ENCODE measurements around the gene RNF4.
"Not testable (repeated sequence)": the region's sequence is repeated elsewhere in the genome, so short reads cannot be mapped to it uniquely, and the experiment has no call there.

RNF4 gene

DNA sequence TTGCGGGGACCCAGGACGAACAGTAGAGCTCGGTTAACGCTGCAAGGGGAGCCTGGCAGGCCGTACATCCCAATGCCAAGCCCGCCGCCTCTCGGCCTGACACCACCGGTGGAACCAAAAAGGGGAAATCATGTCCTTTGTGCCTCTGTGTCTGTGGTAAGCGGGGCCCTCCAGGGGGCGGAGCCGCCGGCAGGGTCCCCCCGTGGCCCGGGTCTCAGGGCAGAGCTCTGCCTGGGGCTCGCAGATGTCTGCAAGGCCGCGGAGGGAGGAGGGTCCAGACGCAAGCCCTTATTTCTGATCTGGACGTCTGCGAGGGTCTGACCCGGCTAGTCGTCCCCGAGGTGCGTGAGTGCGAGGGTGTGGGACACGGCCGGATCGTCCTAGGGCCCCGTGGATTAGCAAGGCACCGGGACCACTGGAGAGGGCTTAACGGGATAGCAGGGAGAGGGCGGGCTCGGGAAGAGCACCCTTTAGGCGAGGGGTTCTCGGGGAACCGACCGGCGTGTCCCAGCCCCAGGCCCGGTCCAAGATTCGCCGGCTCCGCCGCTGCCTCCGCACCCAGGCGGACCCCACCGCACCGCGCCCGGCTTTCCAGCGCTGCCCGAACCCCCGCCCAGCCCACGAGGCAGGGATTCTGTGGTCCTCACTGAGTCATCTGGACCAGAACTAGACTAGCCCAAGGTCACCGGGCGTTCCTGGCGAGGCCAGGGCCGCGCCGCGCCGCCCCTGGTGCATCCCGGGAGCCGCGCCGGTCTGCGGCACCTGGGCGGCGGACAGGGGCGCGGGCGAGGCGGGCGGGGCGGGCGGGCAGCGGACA lies 66.7 kb downstream of the RNF4 start:
- no peak for FAIRE-seq

DNA sequence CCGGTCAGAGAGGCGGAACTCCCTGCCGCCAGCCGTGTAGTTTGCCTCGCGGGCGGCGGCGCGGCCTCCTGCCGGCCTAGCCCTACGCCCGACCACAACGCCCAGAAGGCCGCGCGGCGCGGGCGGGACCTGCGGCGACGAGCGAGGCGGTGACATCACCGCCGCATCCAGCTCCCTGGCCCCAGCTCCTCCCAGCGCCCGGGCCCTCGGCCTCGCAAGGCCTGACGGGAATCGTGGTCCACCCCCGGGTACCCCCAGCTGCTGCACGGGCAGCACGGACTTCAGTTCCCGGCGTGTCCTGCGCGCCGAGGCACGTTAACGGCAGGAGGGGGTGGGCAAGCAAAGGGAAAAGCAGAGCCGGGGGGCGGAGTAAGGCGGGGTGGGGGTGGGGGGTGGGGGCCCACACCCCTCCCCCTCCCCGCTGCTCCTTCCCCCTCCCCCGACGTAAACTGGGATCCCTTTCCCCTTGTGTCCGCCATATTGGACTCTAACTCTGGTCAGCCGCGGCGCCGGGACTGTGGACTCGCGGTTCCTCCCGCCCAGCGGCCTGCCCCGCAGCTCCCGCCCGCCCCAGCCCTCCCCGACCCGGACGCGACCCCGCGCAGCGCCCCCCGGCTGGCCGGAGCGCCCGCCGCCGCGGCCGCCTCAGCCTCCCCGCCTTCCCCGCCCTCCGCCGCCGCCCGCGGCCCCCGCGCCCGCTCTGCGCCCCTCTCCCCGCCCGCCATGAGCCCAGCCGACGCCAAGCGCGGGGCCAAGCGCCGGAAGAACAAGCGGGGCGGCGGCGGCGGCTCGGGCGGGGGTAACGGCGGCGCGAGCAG lies 67.5 kb downstream of the RNF4 start, which contains the start of gene FAM193A:
TSS of gene FAM193A (plus strand) at position 455 of the 818 bp plus-strand sequence. CDS start at position 724, 269 bp downstream.
- FAIRE-seq, result no peak

DNA sequence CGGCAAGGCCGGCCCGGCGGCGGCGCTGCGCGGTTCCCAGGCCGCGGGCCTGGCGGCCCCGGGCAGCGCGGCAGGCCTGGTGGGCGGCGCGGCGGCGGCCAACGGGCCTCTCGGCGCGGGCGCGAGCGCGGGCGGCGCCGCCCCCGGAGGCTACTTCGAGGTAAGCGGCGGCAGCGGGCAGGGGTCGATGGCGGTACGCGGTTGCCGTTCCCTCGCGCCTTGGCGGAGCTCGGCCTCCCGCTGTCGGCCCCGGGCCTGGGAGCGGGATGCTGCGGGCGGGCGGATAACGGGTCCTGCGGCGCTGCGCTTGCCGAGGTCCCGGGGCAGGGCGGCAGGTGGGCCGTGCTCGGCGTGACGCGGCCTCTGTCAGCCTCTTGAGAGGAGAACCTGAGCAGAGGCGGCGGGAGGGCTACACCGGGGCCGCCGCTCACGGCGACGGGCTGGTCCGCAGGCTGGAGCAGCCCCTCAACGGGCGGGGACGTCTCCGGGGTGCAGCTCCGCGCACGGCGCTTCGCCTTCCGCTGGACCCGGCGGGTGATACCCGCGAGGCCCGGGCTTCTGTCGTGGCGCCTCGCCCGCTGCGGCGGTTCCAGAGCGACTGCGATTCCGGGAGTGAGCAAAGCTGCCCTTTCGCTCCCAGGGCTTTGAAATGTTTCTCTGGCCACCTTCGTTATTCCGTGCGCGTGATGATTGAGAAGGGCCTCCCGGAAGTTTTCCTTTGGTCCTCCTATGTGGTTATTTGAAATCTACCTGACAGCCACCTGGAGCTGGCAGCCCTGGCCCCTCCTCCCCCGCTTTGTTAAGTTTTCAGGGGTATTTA lies 68.3 kb downstream of the RNF4 start:
- FAIRE-seq, result no peak

GRCh38 chr4:2543580-2544191 lies 74.8 kb downstream of the RNF4 start:
- not testable (repeated sequence) for FAIRE-seq

DNA sequence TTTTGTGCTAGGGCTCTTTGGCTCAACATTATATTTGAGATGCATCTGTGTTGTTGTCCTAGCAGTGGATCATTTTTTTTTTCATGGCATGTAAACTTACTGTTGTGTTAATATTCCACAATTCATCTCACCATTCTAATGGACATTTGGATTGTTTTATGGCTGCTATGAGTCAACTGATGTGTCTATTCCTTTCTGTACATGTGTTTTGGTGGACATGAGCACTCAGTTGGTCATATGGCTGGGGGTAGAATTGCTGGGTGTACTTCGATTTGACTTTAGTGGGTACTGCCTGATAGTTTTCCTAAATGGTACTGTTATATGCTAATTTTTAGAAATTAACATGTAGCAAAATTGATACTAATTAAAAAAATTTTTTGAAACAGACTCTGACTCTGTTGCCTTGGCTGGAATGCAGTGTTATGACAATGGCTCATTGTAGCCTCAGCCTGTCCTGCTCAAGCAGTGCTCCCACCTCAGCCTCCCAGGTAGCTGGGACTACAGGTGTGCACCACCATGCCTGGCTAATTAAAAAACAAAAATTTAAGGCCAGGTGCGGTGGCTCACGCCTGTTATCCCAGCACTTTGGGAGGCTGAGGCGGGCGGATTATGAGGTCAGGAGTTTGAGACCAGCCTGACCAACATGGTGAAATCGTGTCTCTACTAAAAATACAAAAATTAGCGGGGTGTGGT lies 76.6 kb downstream of the RNF4 start:
- no peak for FAIRE-seq

DNA sequence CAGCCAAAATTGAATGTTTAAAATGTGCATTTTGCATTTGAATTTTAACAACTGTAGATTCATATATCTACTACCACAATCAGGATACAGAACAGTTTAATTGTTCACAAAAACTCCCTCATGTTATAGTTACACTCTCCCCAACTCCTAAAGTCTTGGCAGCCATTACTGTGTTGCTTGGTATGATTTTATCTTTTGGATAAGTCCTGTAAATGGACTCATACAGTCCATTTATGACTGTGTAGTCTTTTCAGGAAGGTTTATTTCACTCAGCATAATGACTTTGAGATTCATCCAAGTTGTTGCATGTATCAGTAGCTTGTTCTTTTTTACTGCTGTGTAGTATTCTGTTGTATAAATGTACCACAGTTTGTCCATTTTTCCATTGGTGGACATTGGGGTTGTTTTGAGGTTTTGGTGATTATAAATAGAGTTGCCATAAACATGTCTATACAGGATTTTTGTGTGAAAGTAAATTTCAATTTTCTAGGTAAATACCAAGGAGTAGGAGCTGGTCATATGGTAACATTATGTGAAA lies 77.4 kb downstream of the RNF4 start:
- no peak for FAIRE-seq

- not testable (repeated sequence) for FAIRE-seq
Measured at GRCh38 chr4:2546961-2547691, 78.2 kb downstream of the RNF4 start.

DNA sequence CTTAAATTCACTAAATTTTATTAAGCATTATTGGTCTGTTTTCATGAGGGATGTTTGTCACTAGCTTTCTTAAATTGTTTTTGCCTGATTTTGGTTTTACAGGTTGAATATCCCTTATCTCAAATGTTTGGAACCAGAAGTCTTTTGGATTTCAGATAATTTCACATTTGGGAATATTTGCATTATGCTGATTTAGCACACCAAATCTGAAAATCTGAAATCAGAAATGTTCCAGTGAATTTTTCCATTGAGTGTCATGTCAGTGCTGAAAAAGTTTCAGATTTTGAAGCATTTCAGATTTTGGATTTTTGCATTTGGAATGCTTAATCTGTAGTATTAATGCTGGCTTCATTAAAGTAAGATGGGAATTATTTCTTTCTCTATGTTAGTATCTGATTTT lies 82.2 kb downstream of the RNF4 start:
- FAIRE-seq, result no peak

DNA sequence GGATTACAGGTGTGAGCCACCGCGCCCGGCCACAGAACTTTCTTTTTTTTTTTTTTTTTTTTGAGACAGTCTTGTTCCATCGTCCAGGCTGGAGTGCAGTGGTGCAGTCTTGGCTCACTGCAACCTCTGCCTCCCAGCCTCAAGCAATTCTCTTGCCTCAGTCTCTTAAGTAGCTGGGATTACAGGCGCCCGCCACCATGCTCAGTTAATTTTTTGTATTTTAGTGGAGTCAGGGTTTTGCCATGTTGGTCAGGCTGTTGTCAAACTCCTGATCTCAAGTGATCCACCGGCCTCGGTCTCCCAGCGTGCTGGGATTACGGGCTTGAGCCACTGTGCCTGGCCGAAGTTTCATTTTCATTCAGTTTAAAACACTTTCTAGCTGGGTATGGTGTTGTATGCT lies 83.9 kb downstream of the RNF4 start:
- FAIRE-seq, result no peak

GRCh38 chr4:2558301-2558700 lies 89.4 kb downstream of the RNF4 start:
- FAIRE-seq, result no peak

DNA sequence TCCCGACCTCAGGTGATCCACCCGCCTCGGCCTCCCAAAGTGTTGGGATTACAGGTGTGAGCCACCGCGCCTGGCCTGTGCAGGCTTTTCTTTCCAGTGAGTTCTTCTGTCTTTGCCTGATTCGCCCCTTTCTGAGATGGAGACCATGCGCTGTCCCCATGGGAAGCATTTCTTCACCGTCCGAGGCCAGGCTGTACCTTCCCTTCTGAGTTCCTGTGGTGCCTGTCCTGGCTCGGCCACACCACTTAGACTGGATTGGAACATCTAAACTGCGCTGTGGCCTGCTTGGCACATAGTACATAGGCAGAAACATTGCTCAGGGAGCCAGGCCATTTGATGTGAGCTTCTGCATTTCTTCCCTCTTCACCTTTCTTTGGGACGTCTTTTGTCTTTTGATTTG lies 91.3 kb downstream of the RNF4 start:
- no peak for FAIRE-seq

Measured in colon (tissue), 2 donors.